ENCODE measurements around the gene TEPSIN. TPM values are rescaled to one million over a fixed set of nuclear protein-coding genes. Genes with fewer than 3 reads are reported as not detected.

TEPSIN gene
- total and polyA plus RNA-seq, 2 of the 13 experiments (the other 11 are each of a cell fraction or from before 2014, with no cell fraction given), result 16.1 to 18.8 TPM

- TF ChIP-seq GRHL1 (CRISPR knock-in tag; conservative IDR thresholded peaks at IDR 0.05) (no peak), MATR3 (CRISPR knock-in tag; IDR thresholded peaks at IDR 0.05) (no peak), NFE2 (CRISPR knock-in tag; IDR thresholded peaks at IDR 0.05) (no peak), SUZ12 (IDR thresholded peaks at IDR 0.05; ENCODE audit: low read depth, low read length) (no peak), MEIS1 (CRISPR knock-in tag; IDR thresholded peaks at IDR 0.05; ENCODE audit: borderline replicate concordance) (0 out of 2 replicates have a peak, but pooled peaks have one; percentile 50), EP300 (IDR thresholded peaks at IDR 0.05; ENCODE audit: low read depth in 2 of 2, low read length in 2 of 2) (no peak), EP300 (CRISPR knock-in tag; IDR thresholded peaks at IDR 0.05; ENCODE audit: borderline replicate concordance) (no peak; the same call in 1 of the 2 replicates), ZNF407 (CRISPR knock-in tag; IDR thresholded peaks at IDR 0.05; ENCODE audit: not compliant biosample characterization) (peak; percentile 8), KDM5B (CRISPR knock-in tag; IDR thresholded peaks at IDR 0.05; ENCODE audit: borderline replicate concordance) (no peak; the same call in 1 of the 2 replicates), TSC22D2 (CRISPR knock-in tag; IDR thresholded peaks at IDR 0.05; ENCODE audit: borderline replicate concordance) (no peak), FUBP1 (CRISPR knock-in tag; IDR thresholded peaks at IDR 0.05; ENCODE audit: borderline replicate concordance) (no peak), MXD1 (CRISPR knock-in tag; IDR thresholded peaks at IDR 0.05) (no peak), MIER2 (CRISPR knock-in tag; IDR thresholded peaks at IDR 0.05) (peak; percentile 10; the same call in 1 of the 2 replicates), GATA4 (IDR thresholded peaks at IDR 0.05; ENCODE audit: borderline replicate concordance, low read depth) (no peak), ZNF337 (CRISPR knock-in tag; IDR thresholded peaks at IDR 0.05; ENCODE audit: borderline replicate concordance, low read depth) (no peak), ZNF367 (CRISPR knock-in tag; IDR thresholded peaks at IDR 0.05; ENCODE audit: borderline replicate concordance) (no peak)
Observed at GRCh38 chr17:81241648-81242420, 3.0 kb upstream of the TEPSIN start (continued).
